K562 (cell line): ENCODE measurements around the gene MAPKAPK3. TPM values are rescaled to one million over a fixed set of nuclear protein-coding genes. Genes with fewer than 3 reads are reported as not detected.
A peak's percentile ranks its signal among the peaks of the same experiment; 100 is the strongest.

ENCODE experiments used
- ARID3B ChIP-seq: fragments of 250-450 bp; sonication (Bioruptor Pico); IDR thresholded peaks from 2 replicates; pipeline ENCODE4 v1.4.0; 2020; ENCODE audit warnings: borderline replicate concordance
- ASH1L ChIP-seq: fragments of 450-650 bp; IDR thresholded peaks from 2 replicates; pipeline ENCODE4 v1.6.1; 2018; ENCODE audit warnings: borderline replicate concordance, mild to moderate bottlenecking, low read depth; ENCODE audit not compliant: partially characterized antibody
- E2F6 ChIP-seq, 2 experiments: IDR thresholded peaks; 2 replicates each; pipeline ENCODE4 v1.6.1; 2011; ENCODE audit warnings: borderline replicate concordance in 1 of 2, control low read depth in 1 of 2, low read depth in 1 of 2, low read length in 1 of 2, mild to moderate bottlenecking in 1 of 2, mixed read lengths in 1 of 2, moderate library complexity in 1 of 2; ENCODE audit not compliant: insufficient read depth in 1 of 2, insufficient read length in 1 of 2, poor library complexity in 1 of 2, severe bottlenecking in 1 of 2; ENCODE audit errors: extremely low read depth in 1 of 2
- HDAC8 ChIP-seq: fragments of 450-650 bp; IDR thresholded peaks from 2 replicates; pipeline ENCODE4 v1.6.1; 2016; ENCODE audit warnings: mild to moderate bottlenecking, missing genetic modification characterization, moderate library complexity, missing compliant biosample characterization
- HOXB6 ChIP-seq: fragments of 250-450 bp; sonication (Bioruptor Pico); IDR thresholded peaks from 2 replicates; pipeline ENCODE4 v1.5.1; 2022; ENCODE audit warnings: mild to moderate bottlenecking, borderline replicate concordance
- ID3 ChIP-seq, 2 experiments: fragments of 250-450 bp in 1 of 2; fragments of 450-650 bp in 1 of 2; sonication (Bioruptor Pico) in 1 of 2; IDR thresholded peaks; 2 replicates each; pipeline versions ENCODE4 v1.6.1 to v1.8.0; 2016 to 2021; ENCODE audit warnings: mild to moderate bottlenecking in 2 of 2, moderate library complexity in 2 of 2, missing compliant biosample characterization in 1 of 2, missing genetic modification characterization in 1 of 2
- MED1 ChIP-seq: sonication (generic); formaldehyde crosslinking; IDR thresholded peaks from 2 replicates; pipeline ENCODE4 v1.8.1; 2023; ENCODE audit warnings: missing genetic modification reagents, borderline replicate concordance
- POLR2G ChIP-seq: fragments of 200-400 bp; formaldehyde crosslinking; IDR thresholded peaks from 2 replicates; pipeline ENCODE4 v1.6.1; 2017; ENCODE audit warnings: low read depth, mild to moderate bottlenecking, antibody characterized with exemption, low read length, moderate library complexity
- RCOR1 ChIP-seq, 2 experiments: IDR thresholded peaks; 2 replicates each; pipeline ENCODE4 v1.6.1; 2012; ENCODE audit warnings: low read depth in 2 of 2, low read length in 2 of 2, borderline replicate concordance in 1 of 2, improper control_type of control experiment in 1 of 2
- SRSF7 ChIP-seq: fragments of 200-400 bp; formaldehyde crosslinking; optimal IDR thresholded peaks from 2 replicates; pipeline ENCODE3; 2017; ENCODE audit warnings: mild to moderate bottlenecking, low read depth, low read length
- ZC3H8 ChIP-seq: fragments of 450-650 bp; IDR thresholded peaks from 2 replicates; pipeline ENCODE4 v1.6.1; 2017
- ZNF146 ChIP-seq: IDR thresholded peaks from one replicate; pipeline ENCODE4 v1.6.1; 2018; ENCODE audit warnings: missing compliant biosample characterization; ENCODE audit not compliant: unreplicated experiment
- ZNF318 ChIP-seq, 2 experiments: fragments of 450-650 bp; IDR thresholded peaks; 2 replicates each; pipeline ENCODE4 v1.6.1; 2016; ENCODE audit warnings: mild to moderate bottlenecking in 2 of 2, borderline replicate concordance in 1 of 2, low read depth in 1 of 2, moderate library complexity in 1 of 2
- ZNF324 ChIP-seq: fragments of 250-450 bp; sonication (Bioruptor Pico); IDR thresholded peaks from 2 replicates; pipeline ENCODE4 v1.4.0; 2020; ENCODE audit warnings: mild to moderate bottlenecking
- polyA plus RNA-seq, 8 experiments: library from polyadenylated mRNA; depleted of rRNA in 4 of 8; stranded (reverse) in 5 of 8; unstranded in 3 of 8; fragments of >200 nt; fragmentation: Nextera tagmentation in 2 of 8; fragmentation: Illumina TruSeq in 1 of 8; extraction: Ambion mirVana in 2 of 8; extraction: Trizol in 1 of 8; gene quantifications; 2 replicates each; pipeline versions ENCODE4 v1.2.1 to v1.2.3, GENCODE V29; 2011 to 2014; ENCODE audit warnings: inconsistent platforms in 1 of 8, missing spikeins in 1 of 8
- total RNA-seq, 7 experiments: library from RNA; depleted of rRNA in 6 of 7; stranded (reverse); fragments of >200 nt in 6 of 7; fragmentation: Illumina TruSeq in 2 of 7; extraction: Trizol in 2 of 7; gene quantifications; 2 replicates each; pipeline versions ENCODE4 v1.2.1 to v1.2.3, GENCODE V29; 2011 to 2021; ENCODE audit warnings: low replicate concordance in 1 of 7

Gene MAPKAPK3
- total and polyA plus RNA-seq, 9 of the 15 experiments (the other 6 are each of a cell fraction or from before 2014, with no cell fraction given): 8.0 to 56.4 (median 41.2) TPM

- TF ChIP-seq E2F6 (IDR thresholded peaks at IDR 0.05; ENCODE audit: borderline replicate concordance in 1 of 2, extremely low read depth in 1 of 2, insufficient read depth in 1 of 2, insufficient read length in 1 of 2, low read depth in 1 of 2, low read length in 1 of 2, poor library complexity in 1 of 2, severe bottlenecking in 1 of 2) (peak in 1 of 2 experiments; percentile 17), ZNF324 (no peak), SRSF7 (no peak), ZC3H8 (no peak), MED1 (CRISPR knock-in tag) (no peak), ARID3B (CRISPR knock-in tag) (no peak), POLR2G (peak; percentile 51), RCOR1 (IDR thresholded peaks at IDR 0.05; ENCODE audit: borderline replicate concordance in 1 of 2, low read depth in 2 of 2, low read length in 2 of 2) (peak in 1 of 2 experiments; percentile 63; a peak in 1 of 4 replicates), ZNF318 (IDR thresholded peaks at IDR 0.05; ENCODE audit: borderline replicate concordance in 1 of 2, low read depth in 1 of 2) (no peak), ASH1L (peak; percentile 83), HOXB6 (CRISPR knock-in tag) (no peak), ZNF146 (no peak), ID3 (CRISPR knock-in tag; IDR thresholded peaks at IDR 0.05) (no peak), ID3 (tag; IDR thresholded peaks at IDR 0.05) (no peak), HDAC8 (tag) (no peak)
These were observed 49.4 kb upstream of the MAPKAPK3 start, which contains the start of gene C3orf18 (continued) for GRCh38 chr3:50567386-50568167.
